Muscle of arm (tissue), 12 donors: Measurements from ENCODE around the gene CA4. TPM values are rescaled to one million over a fixed set of nuclear protein-coding genes. Genes with fewer than 3 reads are reported as not detected.

Experiments used
- polyA plus RNA-seq, 12 donors: library from polyadenylated mRNA; unstranded; fragments of 120-200 nt; gene quantifications; one replicate each; pipeline ENCODE4 v1.2.1, GENCODE V29; 2013; ENCODE audit not compliant: insufficient read length in 12 of 12

Gene CA4
- polyA plus RNA-seq, 12 donors = 2.5 to 10.2 (median 7.1) TPM; not detected in 2

Other genes starting within 250 kb of the CA4 start
- 10 to 100 TPM in 11 of 12 donors, not detected in 1; 13.6 to 24.1 (median 18.5) TPM for gene RNFT1, start 185.2 kb upstream of the CA4 start, polyA plus RNA-seq
- 10 to 100 TPM in 11 of 12 donors, not detected in 1; 15.4 to 20.8 (median 18.4) TPM for gene HEATR6, start 71.1 kb upstream of the CA4 start, polyA plus RNA-seq
- gene USP32, start 242.2 kb downstream of the CA4 start, polyA plus RNA-seq = 10 to 100 TPM in 11 of 12 donors, not detected in 1; 22.0 to 28.3 (median 24.4) TPM